Measurements from ENCODE around the gene NANOS3. TPM values are rescaled to one million over a fixed set of nuclear protein-coding genes. Genes with fewer than 3 reads are reported as not detected.
A peak's percentile ranks its signal among the peaks of the same experiment; 100 is the strongest.
"Not testable (repeated sequence)": the region's sequence is repeated elsewhere in the genome, so short reads cannot be mapped to it uniquely, and the experiment has no call there.

Gene NANOS3
- total and polyA plus RNA-seq, 4 donors, result 0.81 to 1.5 (median 0.82) TPM; not detected in 1

- H3K27me3 ChIP-seq (ENCODE audit: control insufficient read depth in 3 of 3, insufficient read depth in 3 of 3, low read length in 2 of 3), result no peaks in the 10 kb centered on the region
- no peak for TF ChIP-seq CTCF (IDR thresholded peaks at IDR 0.05; ENCODE audit: control extremely low read depth, extremely low read depth)
- no peak overlapping the region for H3K4me3 ChIP-seq
- DNase-seq, result peak; percentile 89 to 94 (median 93)
- ATAC-seq (ENCODE audit: insufficient read depth, low FRiP score), result peak; percentile 56
- peak overlapping the region; percentile 96 to 98 for H3K27ac ChIP-seq (ENCODE audit: low read depth in 1 of 2, low read length in 1 of 2)
- 16 to 21% methylated on average over 58 to 66 of the region's 66 CpGs for WGBS, 2 donors
- no peaks in the 10 kb centered on the region for H3K36me3 ChIP-seq (ENCODE audit: control insufficient read depth in 4 of 4, insufficient read depth in 4 of 4, low read length in 4 of 4)
- peak overlapping the region; percentile 41 to 75 for H3K9ac ChIP-seq (ENCODE audit: insufficient read depth in 1 of 2, low read length in 2 of 2)
- no peaks in the 10 kb centered on the region for H3K9me3 ChIP-seq (ENCODE audit: control insufficient read depth in 4 of 4, insufficient read depth in 3 of 4, low read length in 3 of 4)
- H3K4me1 ChIP-seq (ENCODE audit: control insufficient read depth in 5 of 5, insufficient read depth in 5 of 5, low read length in 5 of 5), result peaks cover 4 to 36% (median 25%) of the 10 kb centered on the region in 5 donors
Measured at GRCh38 chr19:13849991-13850909, 26.7 kb upstream of the NANOS3 start.

GRCh38 chr19:13850910-13851733 is 25.8 kb upstream of the NANOS3 start:
- Histone ChIP-seq H3K9ac (ENCODE audit: insufficient read depth in 1 of 2, low read length in 2 of 2) (peak overlapping the region; percentile 41 to 75), H3K27ac (ENCODE audit: low read depth in 1 of 2, low read length in 1 of 2) (peak overlapping the region; percentile 96 to 98)
- peak; percentile 60 for ATAC-seq (ENCODE audit: insufficient read depth, low FRiP score)

GRCh38 chr19:13851734-13852114 is 25.2 kb upstream of the NANOS3 start:
- ATAC-seq (ENCODE audit: insufficient read depth, low FRiP score), result not testable (repeated sequence)
- 72 to 92% methylated on average over 5 of the region's 5 CpGs for WGBS, 2 donors

More at GRCh38 chr19:13850910-13851733, 25.8 kb upstream of the NANOS3 start:
- Histone ChIP-seq H3K36me3 (ENCODE audit: control insufficient read depth in 4 of 4, insufficient read depth in 4 of 4, low read length in 4 of 4) (no peaks in the 10 kb centered on the region), H3K9me3 (ENCODE audit: control insufficient read depth in 4 of 4, insufficient read depth in 3 of 4, low read length in 3 of 4) (no peaks in the 10 kb centered on the region), H3K4me1 (ENCODE audit: control insufficient read depth in 5 of 5, insufficient read depth in 5 of 5, low read length in 5 of 5) (peaks cover 4 to 36% (median 22%) of the 10 kb centered on the region in 5 donors), H3K27me3 (ENCODE audit: control insufficient read depth in 3 of 3, insufficient read depth in 3 of 3, low read length in 2 of 3) (no peaks in the 10 kb centered on the region), H3K4me3 (no peak overlapping the region)
- no peak for TF ChIP-seq CTCF (IDR thresholded peaks at IDR 0.05; ENCODE audit: control extremely low read depth, extremely low read depth)
- WGBS, 2 donors, result 39 to 56% methylated on average over 23 to 26 of the region's 26 CpGs
- DNase-seq, result peak in 2 of 3 donors; percentile 50 to 68

GRCh38 chr19:13852171-13852707 is 24.7 kb upstream of the NANOS3 start:
- DNase-seq, result not testable (repeated sequence)
- H3K27ac ChIP-seq (ENCODE audit: low read depth in 1 of 2, low read length in 1 of 2), result peak overlapping the region; percentile 42 to 53

More at GRCh38 chr19:13851734-13852114, 25.2 kb upstream of the NANOS3 start:
- not testable (repeated sequence) for DNase-seq; H3K9me3 ChIP-seq (ENCODE audit: control insufficient read depth in 4 of 4, insufficient read depth in 3 of 4, low read length in 3 of 4); H3K4me3 ChIP-seq; H3K36me3 ChIP-seq (ENCODE audit: control insufficient read depth in 4 of 4, insufficient read depth in 4 of 4, low read length in 4 of 4); H3K27me3 ChIP-seq (ENCODE audit: control insufficient read depth in 3 of 3, insufficient read depth in 3 of 3, low read length in 2 of 3); H3K9ac ChIP-seq (ENCODE audit: insufficient read depth in 1 of 2, low read length in 2 of 2)
- Histone ChIP-seq H3K27ac (ENCODE audit: low read depth in 1 of 2, low read length in 1 of 2) (peak overlapping the region; percentile 96 to 98), H3K4me1 (ENCODE audit: control insufficient read depth in 5 of 5, insufficient read depth in 5 of 5, low read length in 5 of 5) (peaks cover 4 to 30% (median 16%) of the 10 kb centered on the region in 5 donors)

More at GRCh38 chr19:13852171-13852707, 24.7 kb upstream of the NANOS3 start:
- WGBS, 2 donors, result 84 to 92% methylated on average over 12 of the region's 12 CpGs
- peaks cover 4 to 26% (median 13%) of the 10 kb centered on the region in 5 donors for H3K4me1 ChIP-seq (ENCODE audit: control insufficient read depth in 5 of 5, insufficient read depth in 5 of 5, low read length in 5 of 5)
- H3K4me3 ChIP-seq; H3K36me3 ChIP-seq (ENCODE audit: control insufficient read depth in 4 of 4, insufficient read depth in 4 of 4, low read length in 4 of 4); H3K9me3 ChIP-seq (ENCODE audit: control insufficient read depth in 4 of 4, insufficient read depth in 3 of 4, low read length in 3 of 4); ATAC-seq (ENCODE audit: insufficient read depth, low FRiP score); H3K9ac ChIP-seq (ENCODE audit: insufficient read depth in 1 of 2, low read length in 2 of 2); H3K27me3 ChIP-seq (ENCODE audit: control insufficient read depth in 3 of 3, insufficient read depth in 3 of 3, low read length in 2 of 3): not testable (repeated sequence)
